Epithelial cell of proximal tubule (primary cell): ENCODE data around the gene OPN1SW. TPM values are rescaled to one million over a fixed set of nuclear protein-coding genes. Genes with fewer than 3 reads are reported as not detected.

Experiments
- DNase-seq: peaks from one replicate; pipeline ENCODE4 v3.0.0-alpha.2; 2011; ENCODE audit warnings: low read depth
- H3K4me3 ChIP-seq: 2 replicates; pipeline ENCODE4 v1.5.1; 2011; ENCODE audit warnings: low read depth, mild to moderate bottlenecking, low read length
- total RNA-seq: library from RNA; depleted of rRNA; stranded (reverse); fragments of >200 nt; gene quantifications from 2 replicates; pipeline ENCODE4 v1.2.3, GENCODE V29; 2015
- TF ChIP-seq, protein P1 (sequence below): conservative IDR thresholded peaks from 2 replicates; pipeline ENCODE4 v1.5.1; 2012; ENCODE audit warnings: low read depth, mild to moderate bottlenecking, low read length

The OPN1SW gene
- total RNA-seq, 1 donor from 2014 or later = not detected

DNA sequence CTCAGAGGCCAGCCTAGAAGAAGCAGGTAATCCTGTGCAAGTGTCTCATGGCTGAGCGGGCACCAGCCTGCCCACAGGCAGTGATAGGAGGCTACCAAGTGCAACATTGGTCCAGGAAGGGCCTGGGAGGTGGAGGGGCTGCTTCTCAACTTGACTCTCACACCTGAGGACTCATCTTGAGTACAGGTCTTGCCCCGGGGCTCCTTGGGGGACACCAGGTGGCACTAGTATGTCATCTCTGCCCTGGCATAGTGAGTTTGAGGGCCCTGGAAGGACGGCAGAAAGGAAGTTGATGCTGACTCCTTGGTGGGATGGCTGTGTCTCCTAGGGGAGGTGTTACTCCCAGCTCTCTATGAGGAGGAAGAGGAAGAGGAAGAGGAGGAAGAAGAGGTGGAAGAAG lies 18.4 kb upstream of the OPN1SW start:
- TF ChIP-seq, protein P1, sequence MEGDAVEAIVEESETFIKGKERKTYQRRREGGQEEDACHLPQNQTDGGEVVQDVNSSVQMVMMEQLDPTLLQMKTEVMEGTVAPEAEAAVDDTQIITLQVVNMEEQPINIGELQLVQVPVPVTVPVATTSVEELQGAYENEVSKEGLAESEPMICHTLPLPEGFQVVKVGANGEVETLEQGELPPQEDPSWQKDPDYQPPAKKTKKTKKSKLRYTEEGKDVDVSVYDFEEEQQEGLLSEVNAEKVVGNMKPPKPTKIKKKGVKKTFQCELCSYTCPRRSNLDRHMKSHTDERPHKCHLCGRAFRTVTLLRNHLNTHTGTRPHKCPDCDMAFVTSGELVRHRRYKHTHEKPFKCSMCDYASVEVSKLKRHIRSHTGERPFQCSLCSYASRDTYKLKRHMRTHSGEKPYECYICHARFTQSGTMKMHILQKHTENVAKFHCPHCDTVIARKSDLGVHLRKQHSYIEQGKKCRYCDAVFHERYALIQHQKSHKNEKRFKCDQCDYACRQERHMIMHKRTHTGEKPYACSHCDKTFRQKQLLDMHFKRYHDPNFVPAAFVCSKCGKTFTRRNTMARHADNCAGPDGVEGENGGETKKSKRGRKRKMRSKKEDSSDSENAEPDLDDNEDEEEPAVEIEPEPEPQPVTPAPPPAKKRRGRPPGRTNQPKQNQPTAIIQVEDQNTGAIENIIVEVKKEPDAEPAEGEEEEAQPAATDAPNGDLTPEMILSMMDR = peak; percentile 48
- no peak overlapping the region for H3K4me3 ChIP-seq
- no peak for DNase-seq

DNA sequence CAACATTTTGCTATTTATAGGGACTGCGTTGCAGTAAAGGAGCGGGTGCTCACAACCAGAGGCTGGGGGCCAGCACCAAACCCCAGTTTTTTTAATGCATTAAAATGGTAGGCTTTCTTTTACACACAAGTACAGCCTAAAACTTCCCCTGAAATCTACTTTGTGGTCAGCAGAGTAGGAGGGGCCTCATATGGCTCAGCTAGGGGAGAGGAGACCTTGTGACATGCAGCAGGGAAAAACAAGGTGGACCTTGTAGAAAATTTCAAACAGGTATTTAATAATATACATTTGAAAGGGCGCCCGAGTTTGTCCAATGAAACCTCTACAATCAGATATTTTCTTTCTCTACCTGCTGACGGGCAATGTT lies 17.6 kb upstream of the OPN1SW start:
- no peak for DNase-seq
- H3K4me3 ChIP-seq = no peak overlapping the region
- TF ChIP-seq, protein P1 = no peak

DNA sequence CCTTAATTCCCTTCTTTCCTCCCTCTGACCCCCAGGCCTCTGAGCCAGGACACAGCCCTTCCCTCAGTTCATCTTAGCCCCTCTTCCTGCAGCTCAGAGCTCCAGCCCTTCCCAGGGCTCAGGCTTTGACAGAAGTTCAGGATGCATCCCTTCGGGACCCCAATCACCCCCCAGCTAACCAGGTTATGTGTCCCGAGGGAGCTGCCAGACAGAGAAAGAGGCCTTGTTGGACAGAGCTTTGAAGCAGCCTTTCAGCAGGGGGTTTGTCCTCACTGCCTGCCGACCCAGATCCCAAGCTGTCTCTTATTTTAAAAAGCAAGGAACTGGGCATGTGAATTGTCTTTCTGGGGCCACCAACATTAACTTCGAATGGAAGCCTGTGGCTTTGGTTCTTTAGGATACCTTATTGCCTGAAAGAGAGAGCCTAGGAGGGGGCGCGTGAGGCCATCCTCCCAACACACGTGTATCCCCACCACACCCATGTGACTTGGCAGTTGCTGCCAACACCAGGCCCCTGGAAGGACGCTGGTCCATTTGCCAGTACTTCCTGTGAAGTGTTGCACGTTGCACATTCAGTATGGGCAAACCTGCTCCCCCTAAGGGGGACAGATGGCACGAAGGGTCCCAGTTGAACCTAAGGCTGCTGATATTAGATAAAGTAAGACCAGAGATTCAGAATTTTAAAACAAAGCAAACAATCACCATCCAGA lies 17.0 kb upstream of the OPN1SW start:
- no peak for DNase-seq
- TF ChIP-seq, protein P1 = no peak
- H3K4me3 ChIP-seq = no peak overlapping the region

DNA sequence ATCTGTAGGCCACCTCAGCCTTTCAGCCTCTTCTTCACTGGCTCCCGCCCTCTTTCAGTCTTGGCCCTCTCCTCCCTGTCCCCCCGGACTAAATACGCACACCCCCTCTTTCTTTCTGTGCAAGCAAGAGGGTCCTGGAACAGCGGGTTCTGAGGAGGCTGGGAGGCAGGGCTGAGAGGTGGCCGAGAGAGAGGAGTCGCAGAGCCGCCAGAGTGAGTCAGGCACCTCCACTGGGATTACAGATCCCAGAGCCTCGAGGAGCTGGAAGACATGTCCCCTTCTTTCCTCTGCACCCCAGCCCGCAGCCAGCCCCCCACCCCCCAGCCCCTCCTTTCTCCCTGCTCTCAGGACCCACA lies 16.4 kb upstream of the OPN1SW start:
- H3K4me3 ChIP-seq = peak overlapping the region; percentile 68
- TF ChIP-seq, protein P1 = no peak
- DNase-seq = no peak

DNA sequence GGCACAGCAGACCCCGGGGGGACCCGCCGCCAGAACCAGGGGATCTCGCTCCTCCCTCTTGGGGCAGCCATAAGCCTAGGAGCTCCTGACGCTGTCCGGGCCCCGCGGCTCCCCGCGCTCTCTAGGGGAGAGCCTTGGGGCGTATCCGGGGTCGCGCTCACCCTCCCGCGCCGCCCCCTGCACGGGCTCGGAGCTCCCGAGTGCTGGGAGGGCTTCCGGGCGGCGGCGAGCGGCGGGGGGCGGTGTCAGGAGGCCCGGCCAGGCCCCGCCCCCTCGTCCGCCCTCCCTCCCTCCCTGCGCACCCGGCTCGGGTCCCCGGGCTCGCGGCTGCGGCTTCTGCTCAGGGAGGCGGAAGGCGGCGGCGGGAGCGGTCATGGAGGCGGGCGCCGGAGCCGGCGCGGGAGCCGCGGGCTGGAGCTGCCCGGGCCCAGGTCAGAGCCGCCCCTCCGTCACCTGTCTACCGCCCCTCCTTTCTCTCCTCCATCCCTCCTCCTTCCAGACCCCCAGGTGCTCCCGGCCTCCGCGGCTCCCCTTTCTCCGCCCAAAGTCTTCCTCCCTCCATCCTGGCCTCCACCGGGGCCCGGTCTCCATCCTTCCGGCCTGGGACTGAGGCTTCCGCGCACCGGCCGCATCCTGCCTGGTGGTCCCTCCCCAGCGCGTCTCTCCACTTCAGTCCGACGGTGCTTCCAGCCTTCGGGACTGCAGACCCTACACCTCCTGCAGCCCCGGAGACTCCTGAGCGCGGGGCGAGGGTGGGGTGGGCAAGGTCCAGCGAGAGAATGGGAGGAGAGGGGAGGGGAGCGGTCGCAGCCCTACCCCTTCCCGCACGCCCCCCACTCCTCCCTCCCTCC lies 15.8 kb upstream of the OPN1SW start, which contains the start of gene CCDC136:
TSS of gene CCDC136 (plus strand) at position 848 of the 851 bp plus-strand sequence. CDS start 444 bp downstream, outside the sequence.
- H3K4me3 ChIP-seq = peak within 1 kb of the TSS; percentile 68
- DNase-seq = no peak

DNA sequence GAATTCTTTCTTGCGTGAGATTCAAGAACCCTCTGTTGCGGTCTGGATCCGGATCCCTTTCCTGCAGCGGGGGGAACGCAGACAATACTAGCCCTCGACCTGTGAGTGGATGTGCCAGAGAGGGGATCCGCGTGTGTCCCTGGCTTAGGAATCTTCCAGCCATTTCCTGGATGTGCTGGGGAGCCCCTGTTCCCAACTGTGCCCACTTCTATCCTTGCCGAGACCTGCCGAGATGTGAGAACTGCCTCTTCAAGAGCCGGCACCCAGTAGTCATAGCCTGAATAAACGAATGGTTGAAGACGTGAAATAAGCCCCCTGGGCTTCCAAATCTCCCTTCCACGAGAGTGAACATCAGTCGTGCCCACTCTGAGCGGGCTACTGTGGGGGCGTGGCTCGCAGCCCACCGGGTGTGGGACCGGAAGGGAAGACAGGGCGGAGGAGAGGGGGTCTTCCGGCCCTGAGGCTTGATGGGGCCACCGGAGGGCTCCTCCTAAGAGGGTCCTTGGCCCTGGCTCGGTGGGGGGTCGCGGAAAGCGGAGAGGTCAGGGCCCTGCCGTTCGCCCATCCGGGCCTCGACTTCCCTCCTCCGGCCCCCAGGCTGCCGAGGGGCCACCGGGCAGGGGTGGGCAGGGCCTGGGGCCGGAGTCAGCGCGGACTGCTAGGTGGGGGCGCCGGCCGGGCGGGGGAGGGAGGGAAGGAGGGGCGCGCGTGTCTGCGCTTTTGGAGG lies 14.9 kb upstream of the OPN1SW start:
- TF ChIP-seq, protein P1 = no peak
- no peak for DNase-seq
- H3K4me3 ChIP-seq = peak overlapping the region; percentile 68

More for the DNA sequence above, 15.8 kb upstream of the OPN1SW start, which contains the start of gene CCDC136:
- TF ChIP-seq, protein P1 = no peak
